Hepatic stellate cell (primary cell): ENCODE measurements around the gene TGFBRAP1.
"Not testable (repeated sequence)": the region's sequence is repeated elsewhere in the genome, so short reads cannot be mapped to it uniquely, and the experiment has no call there.

ENCODE experiments used
- DNase-seq: peaks from one replicate; pipeline ENCODE4 v3.0.0; 2011; ENCODE audit warnings: low spot score

TGFBRAP1 gene

GRCh38 chr2:105358593-105358992 is 29.1 kb upstream of the TGFBRAP1 start:
- DNase-seq, result no peak

DNA sequence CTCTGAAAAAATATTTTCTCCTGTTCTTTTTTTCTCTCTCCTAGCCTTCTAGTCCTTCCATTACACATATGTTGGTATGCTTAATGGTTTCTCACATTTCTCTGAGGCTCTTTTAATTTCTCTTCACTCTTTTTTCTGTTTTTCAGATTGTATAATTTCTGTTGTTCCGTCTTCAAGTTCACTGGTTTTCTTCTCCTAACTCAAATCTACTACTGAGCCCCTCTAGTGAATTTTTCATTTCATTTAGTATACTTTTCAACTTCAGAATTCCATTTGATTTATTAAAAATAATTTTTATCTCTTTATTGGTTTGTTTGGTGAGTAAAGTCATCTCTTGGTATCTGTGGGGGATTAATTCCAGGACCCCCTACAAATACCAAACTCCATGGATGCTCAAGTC is 27.6 kb upstream of the TGFBRAP1 start:
- DNase-seq, result no peak

GRCh38 chr2:105344704-105345345 is 15.3 kb upstream of the TGFBRAP1 start:
- DNase-seq, result no peak

DNA sequence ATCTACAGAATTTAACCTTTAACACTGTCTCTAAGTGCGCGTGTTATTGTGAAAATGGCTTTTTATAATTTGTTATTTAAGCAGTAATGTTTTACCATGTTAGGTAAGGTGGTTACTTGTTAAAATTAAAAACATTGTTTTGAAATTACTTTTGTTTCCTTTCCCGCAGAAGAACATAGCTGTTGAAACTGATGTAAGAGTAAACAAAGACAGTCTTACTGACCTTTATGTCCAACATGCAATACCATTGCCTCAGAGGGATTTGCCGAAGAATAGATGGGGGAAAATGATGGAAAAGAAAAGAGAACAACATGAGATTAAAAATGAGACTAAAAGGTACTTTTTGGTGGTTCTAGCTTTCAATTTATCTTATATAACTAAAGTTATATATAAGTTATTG is 9.9 kb upstream of the TGFBRAP1 start:
- no peak for DNase-seq

DNA sequence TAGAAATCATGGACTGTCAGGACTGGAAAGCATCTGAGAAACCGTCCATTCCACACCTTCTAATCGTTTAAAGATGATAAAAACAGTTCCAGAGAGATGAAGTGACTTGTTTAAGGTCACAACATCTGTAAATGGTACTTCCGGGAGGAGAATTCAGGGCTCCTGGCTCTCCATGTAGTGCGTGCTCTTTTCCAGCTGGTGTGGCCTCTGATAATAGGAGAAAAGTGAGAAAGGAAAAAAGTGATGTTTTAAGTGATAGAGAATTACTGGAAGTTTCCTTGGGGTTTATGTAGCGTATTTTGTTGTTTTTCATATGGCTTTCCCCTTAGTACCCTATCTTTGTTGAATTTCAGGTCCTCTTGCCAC is 8.5 kb upstream of the TGFBRAP1 start:
- DNase-seq, result no peak

DNA sequence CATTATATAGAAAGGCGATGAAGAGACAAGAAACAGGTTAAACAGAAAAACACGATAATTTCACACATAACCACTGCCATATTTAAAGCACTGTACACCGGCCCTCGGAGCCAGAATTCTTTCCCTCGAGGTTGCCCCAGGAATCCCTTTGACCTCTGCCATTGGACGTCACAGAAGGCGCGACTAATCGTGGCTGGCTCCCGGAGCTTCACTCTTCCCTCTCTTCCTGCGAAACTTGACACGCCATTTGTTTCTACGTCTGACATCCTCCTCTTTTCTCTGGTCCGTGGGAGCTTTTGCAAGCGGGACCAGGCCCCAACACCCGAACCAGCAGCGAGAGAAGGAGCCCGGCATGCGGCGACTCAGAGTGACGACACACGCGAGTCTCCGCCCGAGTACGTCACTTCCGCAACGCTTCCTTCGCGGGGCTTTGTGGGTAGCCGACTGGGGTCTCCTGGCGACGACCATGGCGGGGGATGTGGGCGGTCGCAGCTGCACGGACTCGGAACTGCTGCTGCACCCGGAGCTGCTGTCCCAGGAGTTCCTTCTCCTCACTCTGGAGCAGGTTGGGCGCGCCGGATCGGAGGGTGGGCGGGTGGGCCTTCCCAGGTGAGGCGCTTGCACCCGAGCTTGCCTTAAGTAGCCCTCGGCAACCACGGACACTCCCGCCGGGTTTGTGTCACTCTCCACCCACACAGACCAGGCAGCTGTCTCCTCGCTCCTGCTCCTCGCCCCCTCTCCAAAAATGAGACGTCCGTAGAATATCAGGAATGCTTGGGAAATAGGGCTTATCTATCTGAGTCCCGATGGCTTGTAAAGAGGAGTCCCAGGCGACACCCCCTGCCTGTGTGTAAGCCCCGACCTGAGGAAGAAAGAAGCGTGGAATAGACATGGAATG is 7.8 kb upstream of the TGFBRAP1 start, which contains the start of gene C2orf49:
C2orf49 (plus strand) TSS at position 419 of the 898 bp plus-strand sequence; CDS start at position 467, 48 bp downstream.
- peak; percentile 78 for DNase-seq

GRCh38 chr2:105336786-105337121 is 7.2 kb upstream of the TGFBRAP1 start:
- no peak for DNase-seq

GRCh38 chr2:105335469-105335868 is 5.9 kb upstream of the TGFBRAP1 start:
- no peak for DNase-seq

GRCh38 chr2:105334211-105334610 is 4.7 kb upstream of the TGFBRAP1 start:
- DNase-seq, result no peak

DNA sequence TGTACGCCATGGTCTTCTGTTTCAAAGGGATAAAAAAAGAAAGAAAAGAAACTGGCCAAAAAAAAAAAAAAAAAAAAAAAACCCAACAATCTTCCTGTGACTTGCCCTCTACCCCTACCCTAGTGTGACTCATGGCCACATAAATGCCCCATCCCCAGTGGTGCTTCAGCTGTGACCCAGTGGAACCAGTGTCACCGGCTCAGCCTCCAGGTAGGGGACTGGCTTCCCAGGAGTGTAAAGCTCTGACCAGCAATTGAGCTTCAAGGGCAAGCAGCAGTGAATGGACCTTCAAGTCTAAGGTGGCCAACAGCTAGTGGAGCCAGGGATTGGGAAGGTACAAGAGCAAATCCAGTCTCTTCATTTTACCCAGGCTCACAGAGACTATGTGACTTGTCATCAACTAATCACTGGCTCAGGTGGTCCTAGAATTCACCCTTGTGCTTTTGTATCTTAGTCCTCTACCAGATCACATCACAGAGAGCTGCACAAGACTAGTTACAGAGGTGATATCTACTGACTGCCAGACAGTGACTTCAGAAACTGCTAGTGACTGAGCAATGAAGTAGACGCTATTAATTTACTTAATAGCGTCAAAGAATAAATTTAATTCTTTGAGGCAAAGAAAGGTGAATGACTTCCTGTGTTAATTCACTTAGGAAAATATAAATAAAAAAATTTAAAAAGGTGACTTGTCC is 1.3 kb upstream of the TGFBRAP1 start:
- no peak for DNase-seq

DNA sequence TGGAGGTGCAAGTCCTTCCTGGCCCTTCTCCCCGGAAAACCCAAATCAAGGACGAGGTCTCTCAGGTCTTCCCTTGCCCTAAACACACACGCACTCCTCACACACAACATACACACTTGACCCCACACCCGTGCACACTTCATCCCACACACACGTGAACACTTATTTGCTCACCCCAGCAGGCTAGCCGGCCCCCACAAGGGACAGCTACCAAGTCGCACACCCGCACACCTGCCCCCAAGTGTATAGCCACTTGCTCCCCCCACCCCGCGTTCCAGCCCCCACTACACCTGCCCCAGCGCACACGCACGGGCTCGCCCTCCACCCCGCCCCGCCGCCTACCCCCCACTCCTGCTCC is 359 bp downstream of the TGFBRAP1 start:
- DNase-seq, result no peak

DNA sequence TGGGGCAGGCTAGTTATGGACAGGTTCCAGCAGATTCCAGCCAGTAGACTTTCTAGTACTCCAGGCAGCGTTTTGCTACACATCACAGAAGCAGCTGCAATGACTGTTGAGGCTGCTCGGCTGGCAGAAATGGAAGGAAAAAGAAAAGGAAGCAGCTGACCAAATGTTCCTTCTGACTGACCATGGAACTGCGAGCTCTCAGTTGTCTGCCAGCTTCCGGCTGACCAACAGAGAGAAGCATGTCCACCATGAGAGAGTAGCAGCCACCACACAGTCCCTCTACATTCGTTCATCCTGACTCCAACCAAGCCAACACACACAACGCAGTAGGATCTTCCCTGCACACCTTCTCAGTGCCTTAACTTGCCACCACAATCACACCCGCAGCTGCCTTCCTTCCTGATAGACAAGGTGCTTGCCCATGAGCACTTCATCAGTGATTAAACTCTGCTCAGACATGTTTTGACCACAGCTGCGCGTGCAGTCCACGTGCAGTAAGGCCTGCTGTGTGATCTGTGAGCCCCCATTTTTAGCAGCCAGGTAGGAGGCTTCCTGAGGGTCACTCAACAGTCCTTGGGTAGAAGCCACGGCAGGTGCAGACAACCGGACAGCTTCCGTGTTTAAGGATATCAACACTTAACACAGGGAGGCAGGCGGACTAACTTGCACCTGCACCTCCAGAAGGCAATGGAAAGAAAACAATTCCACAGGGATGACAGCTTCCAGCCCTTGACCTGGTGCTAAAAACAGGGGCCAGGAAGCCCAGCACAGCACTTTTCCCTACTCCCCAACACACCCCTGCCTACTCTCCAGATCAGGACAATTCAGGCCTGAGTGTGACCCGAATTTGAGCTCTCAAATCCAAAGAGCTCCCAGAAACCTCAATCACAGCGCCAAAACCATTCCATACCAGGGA is 996 bp downstream of the TGFBRAP1 start:
- peak; percentile 34 for DNase-seq

DNA sequence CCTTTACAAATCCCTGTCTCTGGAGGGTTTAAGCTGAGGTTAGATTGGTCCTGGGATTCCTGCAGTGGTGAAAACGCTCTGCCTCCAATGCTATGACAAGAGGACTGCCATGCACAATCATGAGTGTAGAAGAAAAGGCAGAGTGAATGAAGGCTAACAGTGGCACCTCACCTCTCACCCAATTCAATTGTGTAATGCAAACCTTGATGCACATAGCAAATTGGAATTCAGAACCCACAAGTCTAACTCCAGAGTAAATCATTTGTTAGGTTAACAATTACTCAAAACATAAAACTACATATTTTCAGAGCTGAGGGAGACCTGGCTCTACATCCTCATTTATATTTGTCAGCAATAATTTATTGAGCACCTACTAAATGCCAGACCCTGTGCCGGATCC is 1.8 kb downstream of the TGFBRAP1 start:
- no peak for DNase-seq

DNA sequence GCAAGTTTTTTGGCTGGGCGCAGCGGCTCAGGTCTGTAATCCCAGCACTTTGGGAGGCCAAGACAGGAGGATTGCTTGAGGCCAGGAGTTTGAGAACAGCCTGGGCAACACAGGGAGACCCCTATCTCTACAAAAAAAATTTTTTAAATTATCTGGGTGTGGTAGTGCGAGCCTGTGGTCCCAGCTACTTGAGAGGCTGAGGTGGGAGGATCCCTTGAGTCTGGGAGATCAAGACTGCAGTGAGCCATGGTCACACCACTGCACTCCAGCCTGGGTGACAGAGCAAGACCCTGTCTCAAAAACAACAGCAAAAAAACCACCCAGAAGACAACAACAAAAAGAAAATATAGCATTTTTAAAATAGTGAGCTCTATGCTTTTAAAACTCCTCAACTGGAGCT is 2.3 kb downstream of the TGFBRAP1 start:
- DNase-seq, result not testable (repeated sequence)

- DNase-seq, result peak; percentile 59
Measured at GRCh38 chr2:105325389-105325963, 4.1 kb downstream of the TGFBRAP1 start.

DNA sequence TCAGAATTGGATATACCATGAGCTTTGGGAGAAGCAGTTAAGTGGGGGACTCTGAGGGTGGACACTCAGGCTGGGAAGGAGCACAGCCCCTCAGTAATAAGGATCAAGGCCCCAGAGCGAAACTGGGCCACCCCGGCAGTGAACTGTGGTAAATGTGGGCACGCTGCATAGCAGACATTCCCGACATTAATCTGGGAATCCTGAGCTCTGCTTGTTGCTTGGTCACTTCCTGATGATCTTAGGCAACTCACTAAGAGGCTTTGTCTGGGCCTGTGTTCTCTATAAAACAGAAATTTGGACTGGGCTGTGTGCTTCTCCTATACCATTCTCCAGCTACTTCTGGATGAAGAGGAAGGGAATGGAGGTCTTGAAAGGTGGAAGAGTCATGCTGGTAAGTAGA is 4.8 kb downstream of the TGFBRAP1 start:
- peak; percentile 58 for DNase-seq

DNA sequence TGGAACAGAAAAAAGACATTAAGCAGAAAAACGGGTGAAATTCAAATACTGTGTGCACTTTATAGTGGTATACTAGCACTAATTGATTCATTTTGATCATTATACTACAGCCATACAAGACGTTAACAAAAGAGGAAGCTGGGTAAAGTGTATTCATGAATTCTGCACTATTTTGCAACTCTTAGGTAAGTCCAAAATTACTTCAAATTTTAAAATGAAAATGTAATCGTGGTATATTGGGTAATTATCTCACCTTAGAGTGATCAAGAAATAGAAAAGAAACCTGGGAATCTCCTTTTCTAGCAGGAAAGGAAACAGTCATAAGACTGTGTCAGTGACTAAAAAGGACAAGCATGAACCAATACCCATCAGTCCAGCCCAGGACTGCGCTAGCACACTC is 5.4 kb downstream of the TGFBRAP1 start:
- no peak for DNase-seq

DNA sequence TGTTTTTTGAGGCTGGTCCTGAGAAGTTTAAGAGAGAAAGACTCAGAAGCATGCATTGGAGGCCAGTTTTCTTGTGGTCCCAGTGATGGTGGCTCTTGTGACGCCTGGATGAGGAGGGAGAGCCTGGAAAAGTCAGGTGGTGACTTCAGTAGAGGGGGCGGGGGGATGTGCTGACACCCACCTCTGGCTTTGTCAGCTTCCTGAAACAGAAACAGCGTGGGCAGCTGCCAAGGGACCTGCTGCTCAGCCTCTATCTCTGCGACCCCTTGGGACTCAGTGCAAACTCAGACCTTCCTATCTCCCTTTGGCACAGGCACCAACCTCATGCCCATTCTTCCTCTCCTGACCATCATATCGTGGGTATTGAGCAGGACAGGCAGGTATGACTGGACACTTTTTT is 6.4 kb downstream of the TGFBRAP1 start:
- no peak for DNase-seq

- no peak for DNase-seq
Measured at GRCh38 chr2:105321875-105322646, 7.5 kb downstream of the TGFBRAP1 start.

DNA sequence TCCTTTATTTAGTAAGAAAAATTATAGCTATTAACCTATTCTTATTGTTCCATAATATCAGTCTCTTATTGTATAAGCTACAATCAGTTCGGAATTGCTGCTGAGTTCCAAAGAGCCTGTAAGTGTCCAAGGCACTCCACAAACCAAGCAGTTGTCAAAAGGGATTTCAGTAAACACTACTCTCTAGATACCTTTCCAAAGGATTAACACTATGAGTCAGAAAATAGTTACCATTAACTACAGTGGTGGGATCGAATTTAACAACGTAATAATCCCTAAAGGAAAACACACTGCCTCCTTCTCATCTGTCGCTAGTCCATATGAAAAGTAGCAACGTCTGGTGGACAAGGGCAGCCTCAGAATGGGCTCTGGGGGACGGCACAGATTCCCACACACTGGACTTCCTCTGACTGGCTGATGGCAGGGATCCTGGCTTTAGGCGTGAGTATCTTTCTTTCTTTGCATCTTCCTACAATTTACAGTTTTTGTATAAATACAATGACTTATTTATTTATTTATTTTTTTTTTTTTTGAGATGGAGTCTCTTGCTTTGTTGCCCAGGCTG is 8.8 kb downstream of the TGFBRAP1 start:
- no peak for DNase-seq

GRCh38 chr2:105317937-105318336 is 11.6 kb downstream of the TGFBRAP1 start:
- no peak for DNase-seq
